SK-MEL-5 (cell line): ENCODE results near the gene ITPR2. TPM values are rescaled to one million over a fixed set of nuclear protein-coding genes. Genes with fewer than 3 reads are reported as not detected.

ENCODE experiments used
- DNase-seq: peaks from one replicate; pipeline ENCODE4 v3.0.0-alpha.2; 2016; ENCODE audit warnings: low read depth, low spot score
- in situ Hi-C: cut with HindIII; loops from 2 replicates; pipeline ENCODE4 v1.10.0; 2016; ENCODE audit warnings: low sequenced_read_pairs, high pct_unique_total_duplicates, low pct_unique_long_range_greater_than_20kb
- total RNA-seq: library from RNA; depleted of rRNA; stranded (reverse); fragments of >200 nt; shearing (Covaris generic); gene quantifications from 2 replicates; pipeline ENCODE4 v1.2.3, GENCODE V29; 2014

ITPR2 gene
- total RNA-seq, 1 experiment from 2014 or later: 21.3 TPM

DNA sequence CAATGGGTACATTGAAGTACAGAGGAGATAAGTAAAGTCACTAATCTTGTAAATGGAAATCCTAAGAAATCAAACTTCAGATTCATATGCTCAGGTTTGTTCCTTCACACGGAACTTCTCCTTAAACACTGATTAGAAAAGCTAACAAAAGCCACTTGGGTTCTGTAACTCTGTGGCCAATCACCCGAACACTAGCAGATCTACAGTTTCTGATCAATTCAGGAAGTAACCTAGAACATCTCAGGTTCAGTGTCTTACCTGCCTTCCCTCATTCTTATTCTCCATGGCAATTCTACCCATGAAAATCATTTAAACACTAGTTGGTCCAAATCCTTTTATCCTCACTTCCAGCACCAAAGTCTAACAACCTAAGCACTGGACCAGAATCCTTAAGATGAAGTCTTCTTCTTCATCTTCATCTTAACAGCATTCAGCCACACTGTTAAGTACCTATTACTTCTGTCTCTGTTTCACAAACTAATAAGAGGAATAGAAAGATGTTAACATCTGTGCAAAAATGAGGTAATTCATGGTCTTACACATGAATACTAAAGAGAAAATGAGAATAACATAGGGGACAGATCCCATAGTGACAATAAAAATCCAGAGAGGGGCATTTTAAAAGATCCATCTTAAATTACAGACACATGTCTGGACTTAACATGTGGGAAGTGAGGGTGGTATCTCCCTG lies 453.1 kb downstream of the ITPR2 start:
- no peak for DNase-seq
- in situ Hi-C loops: no loop called here

DNA sequence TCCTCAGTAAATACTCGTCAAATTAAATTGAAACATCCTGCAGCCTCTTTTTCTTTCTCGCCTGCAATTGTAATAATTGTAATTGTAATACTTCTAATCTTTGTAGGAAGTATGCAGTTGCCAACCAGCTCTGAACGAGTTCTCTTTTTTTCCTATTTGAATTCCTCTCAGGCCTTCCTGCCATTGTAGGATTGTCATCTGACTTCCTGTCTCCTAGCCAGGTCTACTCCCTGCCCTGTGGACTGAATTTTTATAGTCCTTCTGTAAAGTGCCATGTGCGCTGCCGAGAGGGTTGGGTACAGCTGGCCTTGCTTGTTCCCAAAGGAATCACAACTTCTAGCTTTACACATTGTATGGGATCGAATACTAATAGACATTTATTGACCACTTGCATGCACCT lies 454.3 kb downstream of the ITPR2 start:
- in situ Hi-C loops: no loop called here
- no peak for DNase-seq

DNA sequence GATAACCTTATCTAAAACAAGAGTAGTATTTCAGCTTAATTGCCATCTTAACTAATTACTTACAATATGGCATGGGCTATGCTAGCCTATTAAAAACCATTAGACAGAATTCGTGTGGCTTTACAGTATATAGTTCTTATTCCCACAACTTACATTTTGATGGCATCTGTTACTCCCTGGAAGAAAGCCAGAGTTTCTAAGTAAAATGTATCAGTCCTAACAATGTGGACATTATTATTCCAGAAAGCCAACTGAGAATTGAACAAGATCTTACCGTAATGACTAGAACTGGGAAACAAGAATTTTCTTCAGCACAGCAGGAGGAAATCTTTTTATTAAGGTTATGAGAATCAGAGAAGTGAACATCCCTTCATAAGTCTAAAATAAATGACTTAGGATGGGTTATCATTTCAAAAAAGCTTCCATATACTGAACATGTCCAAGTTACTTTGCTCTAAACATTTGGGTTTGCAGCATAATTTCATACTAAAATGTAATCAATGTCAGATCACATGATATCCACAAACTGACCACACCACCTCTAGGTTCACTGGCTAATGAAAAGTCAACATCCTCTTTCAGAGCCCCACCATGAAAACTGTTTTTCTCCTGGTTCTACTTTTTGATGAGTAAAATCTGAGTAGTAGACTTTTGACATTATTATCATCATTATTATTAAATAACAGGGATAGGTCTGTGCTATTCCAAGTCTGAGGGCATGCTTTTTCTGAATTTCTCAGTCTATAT lies 457.9 kb downstream of the ITPR2 start:
- peak; percentile 54 for DNase-seq
- in situ Hi-C loops: no loop called here

DNA sequence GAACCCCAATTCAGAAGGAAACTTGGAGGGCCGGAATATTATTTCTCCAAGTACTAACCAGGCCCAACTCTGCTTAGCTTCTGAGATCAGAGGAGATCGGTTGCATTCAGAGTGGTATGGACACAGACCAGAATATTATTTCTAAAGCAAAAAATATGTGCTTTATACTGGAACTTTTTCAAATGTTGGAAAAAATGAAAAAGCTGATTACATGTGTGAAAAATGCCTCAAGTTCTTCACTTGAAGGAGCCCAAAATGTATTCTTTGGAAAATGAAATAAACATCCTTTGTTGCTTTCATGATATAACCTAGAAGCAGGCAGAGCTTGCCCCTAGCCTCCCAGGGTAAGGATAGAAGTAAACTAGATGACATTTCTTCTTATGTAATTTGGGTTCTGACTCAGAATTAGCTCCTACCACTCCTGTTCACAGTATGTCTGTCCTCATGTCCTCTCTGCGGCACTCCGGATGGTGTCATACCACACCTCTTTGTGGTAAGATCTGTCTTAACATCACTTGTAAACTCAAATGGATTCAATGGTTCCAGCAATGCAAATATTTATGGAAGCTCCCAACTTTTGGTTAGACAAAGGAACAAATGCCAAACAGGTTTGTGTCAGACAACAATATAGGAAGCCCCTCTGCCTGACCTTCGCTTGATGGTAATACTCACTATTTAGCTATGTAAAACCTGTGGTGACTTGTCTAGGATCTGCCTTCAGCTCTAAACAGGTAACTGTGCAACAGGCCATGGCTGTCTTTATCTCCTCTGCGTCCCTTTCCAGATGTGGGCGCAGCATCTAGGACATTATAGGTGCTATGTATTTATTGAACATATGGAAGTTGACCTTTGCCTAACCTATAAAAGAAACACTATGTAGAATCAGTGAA lies 459.1 kb downstream of the ITPR2 start:
- no peak for DNase-seq
- in situ Hi-C loops: no loop called here

DNA sequence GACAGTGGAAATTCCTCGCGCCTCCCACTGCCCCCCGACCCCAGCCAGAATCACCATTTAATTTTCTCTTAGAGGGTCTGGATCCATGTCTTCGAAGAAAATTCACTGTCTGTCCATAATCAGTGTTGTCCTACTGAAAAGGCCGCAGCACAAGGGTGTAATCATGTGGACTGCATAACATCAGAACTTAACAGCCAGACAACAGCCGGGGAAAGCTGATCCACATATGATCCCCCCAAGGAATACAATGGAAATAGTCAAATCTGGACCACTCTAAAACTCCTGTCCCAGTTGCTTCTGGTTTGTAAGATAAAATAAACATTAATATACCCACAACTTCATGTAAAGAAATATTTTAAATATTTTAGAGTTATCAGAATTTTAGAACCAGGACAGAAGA lies 460.1 kb downstream of the ITPR2 start:
- DNase-seq: no peak
- in situ Hi-C loops: no loop called here

DNA sequence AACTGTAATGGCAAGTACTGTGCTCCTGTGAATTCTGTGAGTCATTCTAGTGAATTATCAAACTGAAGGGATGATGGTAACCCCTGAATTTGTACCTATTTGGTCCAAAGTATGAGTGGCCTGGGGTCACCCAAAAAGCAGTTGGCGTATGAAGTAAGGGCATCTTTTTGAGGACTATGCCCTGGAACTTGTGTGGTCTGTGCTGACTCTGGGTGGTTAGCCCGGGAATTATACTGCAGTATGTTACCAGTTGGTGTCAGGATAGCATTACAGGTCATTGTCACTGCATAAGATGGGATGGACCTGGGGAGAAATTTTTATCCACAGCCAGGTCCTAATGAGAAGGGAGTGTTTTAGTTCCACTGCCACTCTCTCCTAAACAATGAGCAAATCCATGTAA lies 462.9 kb downstream of the ITPR2 start:
- DNase-seq: peak; percentile 6
- in situ Hi-C loops: no loop called here

DNA sequence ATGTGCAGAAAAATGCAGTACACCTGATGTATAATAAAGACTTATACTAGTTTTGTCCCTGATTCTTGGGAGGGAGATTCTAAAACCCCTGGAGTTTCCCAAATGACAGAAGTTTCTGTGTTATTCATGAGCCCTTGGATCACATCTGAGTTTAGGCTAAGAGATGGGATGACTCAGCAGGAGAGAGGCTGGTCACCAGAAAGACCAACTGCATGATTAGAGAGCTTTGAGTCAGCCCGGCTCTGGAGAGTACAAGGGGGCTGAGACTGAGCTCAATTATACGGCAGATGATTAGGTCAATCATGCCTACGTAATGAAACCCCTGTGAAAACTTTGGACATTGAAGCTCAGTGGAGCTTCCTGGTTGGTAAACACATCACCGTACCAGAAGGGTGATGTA lies 463.4 kb downstream of the ITPR2 start:
- peak; percentile 27 for DNase-seq
- in situ Hi-C loops: no loop called here

DNA sequence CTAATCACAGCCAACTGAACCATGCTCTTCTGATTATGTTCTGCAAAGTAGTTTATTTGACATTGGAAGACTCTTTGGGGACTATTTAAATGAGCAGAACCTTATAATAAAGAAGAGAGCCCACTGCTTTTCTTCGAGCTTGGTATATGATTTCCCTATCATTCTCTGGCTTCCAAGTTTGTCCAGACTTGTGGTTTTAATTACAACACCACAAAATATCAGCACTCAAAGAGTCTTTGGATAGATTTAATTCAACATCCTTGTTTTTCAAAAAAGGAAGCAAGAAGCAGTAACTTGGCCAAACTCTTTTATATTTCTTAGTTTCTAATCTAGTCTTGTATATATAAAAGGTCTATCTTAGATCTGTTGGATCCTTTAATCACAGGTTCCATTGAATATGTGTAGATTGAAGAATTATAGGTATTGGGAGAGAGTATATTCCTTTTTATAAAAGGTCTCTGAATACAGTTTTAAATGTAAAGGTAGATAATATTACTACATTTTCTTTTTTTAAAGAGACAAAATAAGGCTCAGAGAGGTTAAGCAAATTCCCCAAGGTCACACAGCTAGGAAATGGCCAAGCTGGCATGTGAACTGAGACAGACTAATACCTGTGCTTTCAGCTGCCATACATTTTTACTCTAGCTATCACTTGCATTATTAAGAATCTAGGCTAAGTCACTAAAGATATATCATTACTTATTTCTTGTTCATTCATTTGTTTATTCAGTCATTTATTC lies 464.8 kb downstream of the ITPR2 start:
- in situ Hi-C loops: no loop called here
- DNase-seq: no peak

DNA sequence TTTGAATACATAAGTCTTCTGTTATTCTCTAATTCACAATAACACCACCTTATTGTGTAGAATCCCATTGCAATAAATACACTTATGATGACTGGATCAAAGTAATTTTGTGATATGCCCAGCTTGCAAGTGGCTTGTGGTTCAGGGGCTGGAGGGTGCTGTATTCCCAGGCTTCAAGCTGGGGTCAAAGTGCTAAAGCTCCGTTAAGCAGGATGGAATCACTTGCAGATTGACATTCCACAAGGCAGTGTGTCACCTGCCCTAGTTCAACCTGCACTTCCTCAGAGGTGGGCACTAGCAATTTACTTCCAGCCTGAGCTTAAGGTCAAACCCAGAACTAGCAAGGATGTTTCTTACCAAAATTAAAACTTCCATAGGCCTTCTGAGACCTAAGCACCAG lies 471.0 kb downstream of the ITPR2 start:
- DNase-seq: no peak
- in situ Hi-C loops: no loop called here

DNA sequence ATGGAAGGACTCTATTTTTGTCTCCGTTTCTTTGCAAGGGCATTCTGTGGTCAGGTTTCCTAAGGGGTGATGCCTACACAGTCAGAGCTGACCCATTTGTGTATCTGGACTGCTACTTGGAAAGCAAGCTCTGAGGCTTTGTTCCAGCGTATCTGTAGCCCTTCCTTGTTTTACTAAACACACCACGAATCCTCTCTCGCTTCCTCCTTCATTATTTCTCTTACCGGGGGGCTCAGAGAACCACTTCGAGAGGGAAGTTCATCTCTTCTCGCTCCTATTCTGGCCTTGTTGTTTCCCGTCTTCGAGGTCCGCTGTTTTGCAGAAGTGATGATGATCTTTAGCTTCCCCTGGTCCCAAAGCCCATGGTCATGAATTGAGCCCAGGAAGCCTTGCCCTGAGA lies 472.9 kb downstream of the ITPR2 start:
- in situ Hi-C loops: no loop called here
- DNase-seq: no peak

DNA sequence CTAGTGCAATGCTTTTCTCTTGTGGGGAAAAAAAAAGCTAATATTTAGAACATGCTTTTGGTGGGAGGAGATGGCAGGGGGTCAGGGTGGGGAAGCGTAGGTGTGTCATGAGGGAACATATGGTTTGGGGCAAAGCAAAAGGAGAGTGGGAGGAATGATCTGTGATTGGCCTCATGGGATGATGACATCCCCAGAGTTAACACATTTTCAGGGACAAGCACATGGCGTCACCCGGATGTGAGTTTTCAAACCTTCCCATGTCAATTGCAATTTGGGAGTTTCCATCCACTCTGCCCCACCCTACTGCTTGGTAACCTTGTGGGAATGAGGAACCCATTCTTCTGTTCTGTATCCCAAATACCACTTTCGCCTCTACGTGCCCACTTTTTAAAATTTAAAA lies 473.4 kb downstream of the ITPR2 start:
- in situ Hi-C loops: no loop called here
- no peak for DNase-seq

DNA sequence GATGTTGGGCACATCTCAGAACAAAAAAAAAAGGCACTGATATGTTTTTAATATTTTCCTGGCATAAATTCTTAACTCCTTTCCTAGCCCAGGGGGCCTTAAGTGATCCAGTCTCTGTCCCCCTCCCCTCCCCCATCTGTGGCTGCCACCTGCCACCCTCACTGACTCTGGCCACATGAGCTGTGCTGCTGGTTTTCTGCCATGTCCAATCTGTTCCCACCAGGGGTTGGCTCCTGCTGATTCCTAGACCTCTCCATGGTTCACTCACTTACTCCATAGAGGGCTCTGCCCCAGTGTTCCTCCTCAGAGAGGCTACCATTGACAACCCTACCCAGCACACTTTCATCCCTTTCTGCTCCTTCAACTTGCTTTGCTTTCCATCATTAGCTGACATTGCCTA lies 474.3 kb downstream of the ITPR2 start:
- DNase-seq: no peak
- in situ Hi-C loops: no loop called here

DNA sequence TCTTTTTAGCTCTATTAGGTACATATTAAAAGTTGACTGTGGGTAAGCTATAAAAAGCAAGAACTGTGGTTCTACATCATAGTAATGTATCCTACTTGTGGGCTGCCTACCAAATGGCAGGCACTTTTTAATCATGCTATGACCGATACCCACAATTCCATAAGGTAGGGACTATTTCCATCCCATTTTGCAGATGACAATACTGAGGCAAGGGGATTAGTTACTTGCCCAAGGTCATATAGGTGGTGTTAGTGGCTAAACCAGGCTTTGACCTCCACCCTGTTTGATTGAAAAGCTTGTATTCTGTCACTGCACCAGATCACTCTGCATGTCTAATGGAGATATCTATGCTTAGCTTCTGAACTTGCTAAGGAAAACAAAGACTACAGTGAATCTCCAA lies 485.7 kb downstream of the ITPR2 start:
- in situ Hi-C loops: no loop called here

DNA sequence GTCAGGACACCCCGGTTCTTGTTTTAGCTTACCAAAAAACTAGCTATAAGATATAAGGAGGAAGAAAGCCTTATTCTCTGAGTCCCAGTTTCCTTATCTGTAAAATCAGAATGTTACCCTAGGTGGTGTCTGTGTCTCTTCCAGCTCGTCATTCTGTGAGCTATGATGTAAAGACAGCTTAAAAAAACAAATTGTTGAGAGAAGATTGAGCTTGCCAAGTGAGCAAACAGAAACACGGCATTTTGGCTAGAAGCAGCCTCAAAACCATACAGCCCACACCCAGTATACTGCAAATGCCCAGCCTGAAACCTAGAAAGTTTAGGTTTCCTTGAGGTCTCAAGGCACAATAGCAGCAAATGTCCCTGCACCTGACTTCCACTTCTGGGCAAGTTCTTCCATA lies 486.3 kb downstream of the ITPR2 start:
- DNase-seq: no peak
- in situ Hi-C loops: no loop called here

More for the DNA sequence above, 485.7 kb downstream of the ITPR2 start:
- DNase-seq: no peak

DNA sequence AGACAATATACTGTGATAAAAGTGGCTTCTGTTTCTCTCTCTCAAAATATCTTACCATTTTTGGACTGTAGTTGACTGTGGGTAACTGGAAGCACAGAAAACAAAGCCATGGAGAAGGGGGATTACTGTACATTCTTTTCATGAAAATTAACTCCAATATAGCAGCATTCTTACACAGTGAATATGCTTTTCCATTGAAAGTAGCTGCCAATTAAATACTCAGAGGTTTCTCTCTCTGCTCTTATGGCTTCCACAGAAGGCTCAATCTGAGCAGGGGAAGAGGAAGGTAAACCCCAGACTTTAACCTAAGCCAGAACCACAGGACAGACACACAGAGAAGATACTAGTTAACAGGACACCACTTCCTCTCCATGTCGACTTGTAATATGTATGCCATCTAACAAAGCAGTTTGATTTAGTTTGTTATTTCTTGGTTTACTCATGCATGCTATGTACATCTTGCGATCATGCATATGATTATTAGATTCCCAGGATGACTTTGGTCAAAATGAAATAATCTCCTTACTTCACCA lies 487.5 kb downstream of the ITPR2 start:
- in situ Hi-C loops: no loop called here
- no peak for DNase-seq

DNA sequence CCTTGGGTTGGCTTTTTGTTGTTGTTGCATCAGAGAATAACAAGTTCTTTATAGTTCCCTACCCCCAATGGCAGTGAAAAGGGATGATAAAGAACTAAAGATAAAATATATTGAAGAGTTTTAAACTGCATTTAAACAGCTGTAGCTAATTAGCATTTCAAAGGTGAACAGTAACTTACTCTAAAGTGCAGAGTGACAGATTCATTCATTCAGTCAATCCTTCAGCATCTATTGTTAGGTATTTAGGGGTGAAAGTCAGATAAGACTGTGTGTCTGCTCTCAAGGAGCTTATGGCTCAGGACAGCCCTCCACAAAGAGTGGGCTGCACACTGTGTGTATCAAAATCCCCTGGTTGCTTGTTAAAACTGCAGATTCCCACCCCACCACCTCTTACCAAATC lies 491.5 kb downstream of the ITPR2 start:
- in situ Hi-C loops: no loop called here
- DNase-seq: no peak

DNA sequence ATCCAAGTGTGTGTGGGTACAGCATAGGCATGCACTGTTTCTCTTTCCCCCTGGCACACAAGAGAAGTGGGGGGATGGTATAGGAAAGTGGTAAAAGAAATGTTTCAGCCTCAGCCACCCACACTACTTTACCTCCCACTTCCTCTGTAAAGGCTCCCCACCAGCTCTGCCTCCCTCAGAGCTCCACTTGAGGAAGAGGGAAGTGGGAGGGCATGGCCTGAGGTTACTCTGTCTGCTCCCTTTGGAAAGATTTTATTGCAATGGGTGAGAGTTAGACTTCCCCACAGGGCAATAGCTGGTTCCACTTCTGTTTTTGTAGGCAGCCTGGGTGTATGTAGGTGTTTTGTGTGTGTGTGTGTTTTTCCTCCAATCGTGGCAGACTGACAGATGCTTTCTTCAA lies 492.3 kb downstream of the ITPR2 start:
- no peak for DNase-seq
- in situ Hi-C loops: no loop called here

DNA sequence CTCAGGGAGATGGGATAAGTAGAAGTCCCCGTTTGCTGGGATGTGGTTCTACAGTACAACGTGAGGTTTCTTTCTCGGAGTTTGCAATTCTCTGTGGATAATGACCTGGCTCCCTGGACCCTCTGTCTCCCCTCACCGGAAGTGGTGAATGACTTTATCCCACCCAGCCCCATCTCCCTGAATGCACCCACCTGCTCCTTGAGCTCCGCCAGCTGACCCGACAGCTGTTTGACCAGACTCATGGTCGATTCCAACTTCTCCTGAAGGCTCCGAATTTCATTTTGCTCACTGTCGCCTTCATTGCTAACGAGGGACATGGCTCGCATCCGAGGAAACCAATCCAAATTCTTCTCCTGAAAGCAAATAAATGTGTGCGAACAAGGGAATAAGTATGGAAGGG lies 493.0 kb downstream of the ITPR2 start:
- in situ Hi-C loops: no loop called here
- no peak for DNase-seq
